OCI-LY3 (cell line): ENCODE results near the gene SRGAP1.

Experiments
- H2AFZ ChIP-seq: fragments of 200-600, 300-600 bp; shearing (Covaris generic); 2 replicates; pipeline ENCODE4 v1.6.0; 2014; ENCODE audit warnings: antibody characterized with exemption, low read depth, low read length
- H3K27ac ChIP-seq: fragments of 200-600, 300-600 bp; sonication (generic); 2 replicates; pipeline ENCODE4 v1.5.1; 2014; ENCODE audit warnings: mild to moderate bottlenecking, low read length, moderate library complexity, mixed read lengths
- H3K27me3 ChIP-seq: fragments of 200-600, 300-600 bp; sonication (generic); 2 replicates; pipeline ENCODE4 v1.6.1; 2014; ENCODE audit warnings: low read depth, low read length, mixed read lengths
- H3K36me3 ChIP-seq: fragments of 200-600, 300-600 bp; sonication (generic); replicated peaks from 2 replicates; pipeline ENCODE3; 2014; ENCODE audit warnings: low read depth, low read length, mixed read lengths
- H3K4me1 ChIP-seq: fragments of 300-600, 200-600 bp; sonication (generic); 2 replicates; pipeline ENCODE4 v1.6.1; 2014; ENCODE audit warnings: low read length, mixed read lengths
- H3K4me2 ChIP-seq: fragments of 200-600, 300-600 bp; sonication (generic); 2 replicates; pipeline ENCODE4 v1.6.1; 2014; ENCODE audit warnings: low read length, mixed read lengths
- H3K4me3 ChIP-seq: fragments of 300-600, 200-600 bp; sonication (generic); 2 replicates; pipeline ENCODE4 v1.5.1; 2014; ENCODE audit warnings: antibody characterized with exemption, mild to moderate bottlenecking, low read length, moderate library complexity
- H3K79me2 ChIP-seq: fragments of 300-600, 200-600 bp; shearing (Covaris generic); 2 replicates; pipeline ENCODE4 v1.6.1; 2014; ENCODE audit warnings: mild to moderate bottlenecking, low read length, mixed read lengths
- H3K9ac ChIP-seq: fragments of 300-600, 200-600 bp; shearing (Covaris generic); 2 replicates; pipeline ENCODE4 v1.6.0; 2014; ENCODE audit warnings: mild to moderate bottlenecking, low read length, moderate library complexity
- H3K9me3 ChIP-seq: fragments of 200-600, 300-600 bp; shearing (Covaris generic); 2 replicates; pipeline ENCODE4 v1.6.1; 2014; ENCODE audit warnings: low read length, mixed read lengths; ENCODE audit not compliant: insufficient read depth
- H4K20me1 ChIP-seq: fragments of 200-600, 300-600 bp; sonication (generic); 2 replicates; pipeline ENCODE4 v1.6.1; 2016; ENCODE audit warnings: low read length, mixed read lengths; ENCODE audit not compliant: insufficient read depth
- CTCF ChIP-seq: fragments of 200-600, 300-600 bp; sonication (generic); IDR thresholded peaks from 2 replicates; pipeline ENCODE4 v1.5.1; 2014; ENCODE audit warnings: antibody characterized with exemption, low read length, low read depth
- EZH2phosphoT487 ChIP-seq: fragments of 200-600 bp; shearing (Covaris generic); IDR thresholded peaks from 2 replicates; pipeline ENCODE4 v1.6.1; 2018; ENCODE audit warnings: antibody characterized with exemption, mixed run types, low read depth

Gene SRGAP1

GRCh38 chr12:64107776-64108175 is 263.3 kb downstream of the SRGAP1 start:
- no peak overlapping the region for H3K9ac ChIP-seq
- no peak overlapping the region for H3K4me2 ChIP-seq
- H3K9me3 ChIP-seq, result no peaks in the 10 kb centered on the region
- no peaks in the 10 kb centered on the region for H3K27me3 ChIP-seq
- H4K20me1 ChIP-seq, result no peaks in the 10 kb centered on the region
- H2AFZ ChIP-seq, result no peak overlapping the region
- H3K79me2 ChIP-seq, result no peaks in the 10 kb centered on the region
- H3K4me1 ChIP-seq, result no peaks in the 10 kb centered on the region
- H3K36me3 ChIP-seq, result no peaks in the 10 kb centered on the region
- H3K27ac ChIP-seq, result no peak overlapping the region
- H3K4me3 ChIP-seq, result no peak overlapping the region
- TF ChIP-seq EZH2phosphoT487 (no peak), CTCF (no peak)

- H3K27me3 ChIP-seq, result no peaks in the 10 kb centered on the region
- no peaks in the 10 kb centered on the region for H3K36me3 ChIP-seq
- no peak overlapping the region for H3K4me2 ChIP-seq
- no peak overlapping the region for H3K27ac ChIP-seq
- H3K9ac ChIP-seq, result no peak overlapping the region
- H4K20me1 ChIP-seq, result no peaks in the 10 kb centered on the region
- TF ChIP-seq EZH2phosphoT487 (no peak), CTCF (no peak)
- no peaks in the 10 kb centered on the region for H3K79me2 ChIP-seq
- no peak overlapping the region for H3K4me3 ChIP-seq
- no peaks in the 10 kb centered on the region for H3K4me1 ChIP-seq
- no peak overlapping the region for H2AFZ ChIP-seq
- no peaks in the 10 kb centered on the region for H3K9me3 ChIP-seq
Measured at GRCh38 chr12:64109706-64110105, 265.2 kb downstream of the SRGAP1 start.

GRCh38 chr12:64110864-64111263 is 266.4 kb downstream of the SRGAP1 start:
- no peak overlapping the region for H3K4me2 ChIP-seq

GRCh38 chr12:64116969-64117368 is 272.5 kb downstream of the SRGAP1 start:
- Histone ChIP-seq H3K27ac (no peak overlapping the region), H3K4me2 (no peak overlapping the region), H3K9ac (no peak overlapping the region), H2AFZ (no peak overlapping the region), H4K20me1 (no peaks in the 10 kb centered on the region), H3K36me3 (no peaks in the 10 kb centered on the region), H3K79me2 (no peaks in the 10 kb centered on the region), H3K27me3 (no peaks in the 10 kb centered on the region), H3K4me3 (no peak overlapping the region), H3K4me1 (peaks cover 13% of the 10 kb centered on the region), H3K9me3 (no peaks in the 10 kb centered on the region)
- no peak for TF ChIP-seq CTCF
- no peak for TF ChIP-seq EZH2phosphoT487

More at GRCh38 chr12:64110864-64111263, 266.4 kb downstream of the SRGAP1 start:
- Histone ChIP-seq H3K36me3 (no peaks in the 10 kb centered on the region), H3K9me3 (no peaks in the 10 kb centered on the region), H2AFZ (no peak overlapping the region), H3K79me2 (no peaks in the 10 kb centered on the region), H3K4me1 (no peaks in the 10 kb centered on the region), H3K9ac (no peak overlapping the region), H3K27ac (no peak overlapping the region), H4K20me1 (no peaks in the 10 kb centered on the region), H3K4me3 (no peak overlapping the region), H3K27me3 (no peaks in the 10 kb centered on the region)
- TF ChIP-seq CTCF (no peak), EZH2phosphoT487 (no peak)
